Measurements from ENCODE around the gene NEURL1B. TPM values are rescaled to one million over a fixed set of nuclear protein-coding genes. Genes with fewer than 3 reads are reported as not detected.
A peak's percentile ranks its signal among the peaks of the same experiment; 100 is the strongest.

Gene NEURL1B
- 10 to 100 TPM; 33.6 to 98.8 (median 93.2) TPM for total RNA-seq

GRCh38 chr5:172640822-172641358, at the start of gene NEURL1B:
Gene NEURL1B (plus strand): TSS chr5:172641263. CDS start chr5:172641407, 144 bp downstream.
- Histone ChIP-seq H3K4me1 (peaks cover 0 to 57% (median 25%) of the 10 kb centered on the region in 4 donors), H3K9me3 (no peaks in the 10 kb centered on the region), H3K4me3 (peak within 1 kb of the TSS; percentile 64 to 95 (median 84)), H3K27ac (peak within 1 kb of the TSS; percentile 87 to 99 (median 93)), H3K27me3 (no peaks in the 10 kb centered on the region), H3K36me3 (no peaks in the 10 kb centered on the region)
- peak; percentile 55 to 65 for DNase-seq (ENCODE audit: low spot score in 2 of 2)
- WGBS, 2 donors = 0 to 2% methylated on average over 16 to 25 of the region's 54 CpGs
- TF ChIP-seq EP300 (IDR thresholded peaks at IDR 0.05) (peak in 1 of 2 donors; percentile 73), POLR2A (IDR thresholded peaks at IDR 0.05) (peak in 1 of 2 donors; percentile 70), CTCF (IDR thresholded peaks at IDR 0.05) (peak in 2 of 5 experiments; percentile 10 to 39)

GRCh38 chr5:172591636-172592035, 49.4 kb upstream of the NEURL1B start:
- Histone ChIP-seq H3K4me3 (no peak overlapping the region), H3K4me1 (peaks cover 0 to 10% (median 1%) of the 10 kb centered on the region in 4 donors), H3K36me3 (no peaks in the 10 kb centered on the region), H3K27me3 (no peaks in the 10 kb centered on the region), H3K9me3 (no peaks in the 10 kb centered on the region), H3K27ac (no peak overlapping the region)
- 84 to 90% methylated on average over 6 of the region's 6 CpGs for WGBS, 2 donors
- TF ChIP-seq EP300 (IDR thresholded peaks at IDR 0.05) (no peak), POLR2A (IDR thresholded peaks at IDR 0.05) (no peak), CTCF (IDR thresholded peaks at IDR 0.05) (no peak)
- no peak for DNase-seq (ENCODE audit: low spot score in 2 of 2)

GRCh38 chr5:172592881-172593280, 48.2 kb upstream of the NEURL1B start:
- H3K4me1 ChIP-seq = peaks cover 0 to 7% (median 0%) of the 10 kb centered on the region in 4 donors
- no peak overlapping the region for H3K4me3 ChIP-seq
- 80 to 93% methylated on average over 5 of the region's 5 CpGs for WGBS, 2 donors
- no peaks in the 10 kb centered on the region for H3K27me3 ChIP-seq
- no peaks in the 10 kb centered on the region for H3K36me3 ChIP-seq
- TF ChIP-seq POLR2A (IDR thresholded peaks at IDR 0.05) (no peak), CTCF (IDR thresholded peaks at IDR 0.05) (no peak), EP300 (IDR thresholded peaks at IDR 0.05) (no peak)
- no peak overlapping the region for H3K27ac ChIP-seq
- H3K9me3 ChIP-seq = no peaks in the 10 kb centered on the region
- DNase-seq (ENCODE audit: low spot score in 2 of 2) = no peak

GRCh38 chr5:172593306-172593705, 47.8 kb upstream of the NEURL1B start:
- TF ChIP-seq CTCF (IDR thresholded peaks at IDR 0.05) (no peak), EP300 (IDR thresholded peaks at IDR 0.05) (no peak), POLR2A (IDR thresholded peaks at IDR 0.05) (no peak)
- Histone ChIP-seq H3K27ac (no peak overlapping the region), H3K4me3 (no peak overlapping the region), H3K9me3 (no peaks in the 10 kb centered on the region), H3K4me1 (peaks cover 0 to 11% (median 0%) of the 10 kb centered on the region in 4 donors), H3K36me3 (no peaks in the 10 kb centered on the region), H3K27me3 (no peaks in the 10 kb centered on the region)
- DNase-seq (ENCODE audit: low spot score in 2 of 2) = no peak
- 76 to 81% methylated on average over 12 of the region's 12 CpGs for WGBS, 2 donors

- 89 to 91% methylated on average over 8 of the region's 8 CpGs for WGBS, 2 donors
Measured at GRCh38 chr5:172593721-172594235, 47.3 kb upstream of the NEURL1B start.

More at GRCh38 chr5:172593721-172594235, 47.3 kb upstream of the NEURL1B start:
- H3K4me3 ChIP-seq = no peak overlapping the region
- DNase-seq (ENCODE audit: low spot score in 2 of 2) = no peak
- H3K4me1 ChIP-seq = peaks cover 0 to 13% (median 0%) of the 10 kb centered on the region in 4 donors
- H3K27me3 ChIP-seq = no peaks in the 10 kb centered on the region
- H3K36me3 ChIP-seq = no peaks in the 10 kb centered on the region
- H3K27ac ChIP-seq = no peak overlapping the region
- no peaks in the 10 kb centered on the region for H3K9me3 ChIP-seq
- TF ChIP-seq POLR2A (IDR thresholded peaks at IDR 0.05) = no peak
- no peak for TF ChIP-seq CTCF (IDR thresholded peaks at IDR 0.05)
- no peak for TF ChIP-seq EP300 (IDR thresholded peaks at IDR 0.05)

Data from tibial nerve (tissue), 4 donors.